Karpas-422 (cell line): ENCODE measurements around the gene ROR2. TPM values are rescaled to one million over a fixed set of nuclear protein-coding genes. Genes with fewer than 3 reads are reported as not detected.

Source experiments
- DNase-seq: peaks from one replicate; pipeline ENCODE4 v3.0.0-alpha.2; 2015
- H2AFZ ChIP-seq: fragments of 200-600 bp; sonication (generic); 2 replicates; pipeline ENCODE4 v1.6.1; 2014; ENCODE audit warnings: antibody characterized with exemption, low read length, mixed read lengths
- H3K27ac ChIP-seq: fragments of 200-600 bp; sonication (generic); 2 replicates; pipeline ENCODE4 v1.5.1; 2014; ENCODE audit warnings: mild to moderate bottlenecking, low read length, moderate library complexity
- H3K27me3 ChIP-seq: fragments of 200-600 bp; sonication (generic); 2 replicates; pipeline ENCODE4 v1.6.1; 2014; ENCODE audit warnings: low read length, mixed read lengths
- H3K36me3 ChIP-seq: fragments of 200-600 bp; sonication (generic); 2 replicates; pipeline ENCODE4 v1.6.1; 2014; ENCODE audit warnings: low read length, mixed read lengths; ENCODE audit not compliant: insufficient read depth
- H3K4me1 ChIP-seq: fragments of 200-600 bp; sonication (generic); 2 replicates; pipeline ENCODE4 v1.6.1; 2014; ENCODE audit warnings: mild to moderate bottlenecking, low read length, mixed read lengths
- H3K4me2 ChIP-seq: fragments of 200-600 bp; sonication (generic); 2 replicates; pipeline ENCODE4 v1.6.1; 2014; ENCODE audit warnings: low read length, low read depth, mild to moderate bottlenecking; ENCODE audit not compliant: poor library complexity, severe bottlenecking
- H3K4me3 ChIP-seq: fragments of 200-600 bp; sonication (generic); 2 replicates; pipeline ENCODE4 v1.5.1; 2014; ENCODE audit warnings: mild to moderate bottlenecking, antibody characterized with exemption, low read length, mixed read lengths
- H3K79me2 ChIP-seq: fragments of 200-600 bp; sonication (generic); 2 replicates; pipeline ENCODE4 v1.6.1; 2014; ENCODE audit warnings: mild to moderate bottlenecking, low read length, mixed read lengths
- H3K9ac ChIP-seq: fragments of 200-600 bp; sonication (generic); 2 replicates; pipeline ENCODE4 v1.6.0; 2014; ENCODE audit warnings: low read length
- H3K9me2 ChIP-seq: fragments of 200-600 bp; sonication (generic), shearing (Covaris generic); replicated peaks from 2 replicates; pipeline ENCODE4 v1.6.0; 2014; ENCODE audit warnings: mild to moderate bottlenecking, low read length, moderate library complexity; ENCODE audit not compliant: insufficient read depth
- H3K9me3 ChIP-seq: fragments of 300-700, 200-600 bp; sonication (generic); 2 replicates; pipeline ENCODE4 v1.6.1; 2014; ENCODE audit warnings: low read length, mixed read lengths
- H4K20me1 ChIP-seq: fragments of 200-600 bp; sonication (generic); 2 replicates; pipeline ENCODE4 v1.6.1; 2014; ENCODE audit warnings: mild to moderate bottlenecking, antibody characterized with exemption, low read length, low read depth; ENCODE audit not compliant: insufficient read depth
- total RNA-seq: library from RNA; depleted of rRNA; stranded (reverse); fragments of >200 nt; shearing (Covaris generic); gene quantifications from 2 replicates; pipeline ENCODE4 v1.2.3, GENCODE V29; 2014; ENCODE audit warnings: low replicate concordance

Gene ROR2
- total RNA-seq, 1 experiment from 2014 or later, result not detected

- DNase-seq, result no peak
- Histone ChIP-seq H3K36me3 (no peaks in the 10 kb centered on the region), H3K4me2 (no peak overlapping the region), H3K27ac (no peak overlapping the region), H3K9me3 (no peaks in the 10 kb centered on the region), H3K9me2 (no peaks in the 10 kb centered on the region), H3K4me1 (peaks cover 12% of the 10 kb centered on the region), H3K27me3 (no peaks in the 10 kb centered on the region), H2AFZ (no peak overlapping the region), H3K79me2 (no peaks in the 10 kb centered on the region), H4K20me1 (no peaks in the 10 kb centered on the region), H3K9ac (no peak overlapping the region), H3K4me3 (no peak overlapping the region)
These were observed 59.4 kb downstream of the ROR2 start for GRCh38 chr9:91890662-91891061.

- Histone ChIP-seq H4K20me1 (no peaks in the 10 kb centered on the region), H3K9ac (no peak overlapping the region), H3K27ac (no peak overlapping the region), H3K9me2 (no peaks in the 10 kb centered on the region), H2AFZ (no peak overlapping the region), H3K27me3 (no peaks in the 10 kb centered on the region), H3K9me3 (no peaks in the 10 kb centered on the region), H3K79me2 (no peaks in the 10 kb centered on the region), H3K4me2 (no peak overlapping the region), H3K4me1 (peaks cover 12% of the 10 kb centered on the region), H3K36me3 (no peaks in the 10 kb centered on the region), H3K4me3 (no peak overlapping the region)
- DNase-seq, result no peak
These were observed 60.7 kb downstream of the ROR2 start for GRCh38 chr9:91889161-91889911.

GRCh38 chr9:91886414-91887076, 63.5 kb downstream of the ROR2 start:
- DNase-seq, result no peak
- Histone ChIP-seq H3K9ac (no peak overlapping the region), H3K36me3 (no peaks in the 10 kb centered on the region), H4K20me1 (no peaks in the 10 kb centered on the region), H2AFZ (no peak overlapping the region), H3K4me2 (no peak overlapping the region), H3K9me3 (no peaks in the 10 kb centered on the region), H3K4me3 (no peak overlapping the region), H3K27me3 (no peaks in the 10 kb centered on the region), H3K79me2 (no peaks in the 10 kb centered on the region), H3K9me2 (no peaks in the 10 kb centered on the region), H3K27ac (no peak overlapping the region), H3K4me1 (no peaks in the 10 kb centered on the region)

GRCh38 chr9:91885746-91886413, 64.1 kb downstream of the ROR2 start:
- no peaks in the 10 kb centered on the region for H3K79me2 ChIP-seq
- H3K4me3 ChIP-seq, result no peak overlapping the region
- no peak overlapping the region for H3K4me2 ChIP-seq
- H3K4me1 ChIP-seq, result no peaks in the 10 kb centered on the region
- no peak overlapping the region for H2AFZ ChIP-seq
- no peak overlapping the region for H3K9ac ChIP-seq
- H3K9me3 ChIP-seq, result no peaks in the 10 kb centered on the region
- H3K9me2 ChIP-seq, result no peaks in the 10 kb centered on the region
- no peaks in the 10 kb centered on the region for H4K20me1 ChIP-seq
- H3K36me3 ChIP-seq, result no peaks in the 10 kb centered on the region
- H3K27ac ChIP-seq, result no peak overlapping the region
- DNase-seq, result no peak
- H3K27me3 ChIP-seq, result no peaks in the 10 kb centered on the region

- Histone ChIP-seq H4K20me1 (no peaks in the 10 kb centered on the region), H3K9me2 (no peaks in the 10 kb centered on the region), H3K36me3 (no peaks in the 10 kb centered on the region), H3K27ac (no peak overlapping the region), H3K9me3 (no peaks in the 10 kb centered on the region), H3K4me1 (no peaks in the 10 kb centered on the region), H3K4me2 (no peak overlapping the region), H3K4me3 (no peak overlapping the region), H2AFZ (no peak overlapping the region), H3K9ac (no peak overlapping the region), H3K27me3 (no peaks in the 10 kb centered on the region), H3K79me2 (no peaks in the 10 kb centered on the region)
- DNase-seq, result no peak
These were observed 65.0 kb downstream of the ROR2 start for GRCh38 chr9:91884696-91885687.

GRCh38 chr9:91884153-91884552, 65.9 kb downstream of the ROR2 start:
- H2AFZ ChIP-seq, result no peak overlapping the region
- no peaks in the 10 kb centered on the region for H3K9me3 ChIP-seq
- H4K20me1 ChIP-seq, result no peaks in the 10 kb centered on the region
- H3K4me1 ChIP-seq, result no peaks in the 10 kb centered on the region
- no peaks in the 10 kb centered on the region for H3K9me2 ChIP-seq
- H3K27me3 ChIP-seq, result no peaks in the 10 kb centered on the region
- no peak overlapping the region for H3K4me2 ChIP-seq
- no peak for DNase-seq
- no peak overlapping the region for H3K9ac ChIP-seq
- H3K4me3 ChIP-seq, result no peak overlapping the region
- H3K27ac ChIP-seq, result no peak overlapping the region
- H3K36me3 ChIP-seq, result no peaks in the 10 kb centered on the region
- H3K79me2 ChIP-seq, result no peaks in the 10 kb centered on the region

GRCh38 chr9:91883503-91883902, 66.5 kb downstream of the ROR2 start:
- Histone ChIP-seq H3K4me1 (no peaks in the 10 kb centered on the region), H3K4me2 (no peak overlapping the region), H3K9ac (no peak overlapping the region), H3K36me3 (no peaks in the 10 kb centered on the region), H3K4me3 (no peak overlapping the region), H3K79me2 (no peaks in the 10 kb centered on the region), H3K27me3 (no peaks in the 10 kb centered on the region), H3K9me2 (no peaks in the 10 kb centered on the region), H3K27ac (no peak overlapping the region), H3K9me3 (no peaks in the 10 kb centered on the region), H2AFZ (no peak overlapping the region), H4K20me1 (no peaks in the 10 kb centered on the region)
- DNase-seq, result no peak
